HG02610 (cell line): ENCODE data around the gene NEMF.
"Not testable (repeated sequence)": the region's sequence is repeated elsewhere in the genome, so short reads cannot be mapped to it uniquely, and the experiment has no call there.

Source experiments
- ATAC-seq: cut with Tn5 transposase; IDR thresholded peaks from one replicate; pipeline ENCODE4 v1.9.1; 2021; ENCODE audit warnings: mild to moderate bottlenecking, moderate library complexity; ENCODE audit not compliant: unreplicated experiment

NEMF gene

GRCh38 chr14:49879646-49880204, 27.1 kb upstream of the NEMF start:
- ATAC-seq = peak; percentile 86

- ATAC-seq = no peak
These were observed 24.1 kb upstream of the NEMF start for GRCh38 chr14:49876563-49877127.

GRCh38 chr14:49875640-49876198, 23.1 kb upstream of the NEMF start:
- ATAC-seq = no peak

GRCh38 chr14:49873548-49873947, 21.0 kb upstream of the NEMF start:
- not testable (repeated sequence) for ATAC-seq

- ATAC-seq = no peak
These were observed 18.3 kb upstream of the NEMF start for GRCh38 chr14:49870908-49871307.

GRCh38 chr14:49868720-49869114, 16.1 kb upstream of the NEMF start:
- ATAC-seq = no peak

- ATAC-seq = peak; percentile 81
These were observed 15.5 kb upstream of the NEMF start for GRCh38 chr14:49867831-49868719.

GRCh38 chr14:49865431-49865859, 12.9 kb upstream of the NEMF start:
- no peak for ATAC-seq

- no peak for ATAC-seq
These were observed 11.1 kb upstream of the NEMF start for GRCh38 chr14:49863487-49864281.

- peak; percentile 8 for ATAC-seq
These were observed 9.6 kb upstream of the NEMF start for GRCh38 chr14:49862089-49862673.

GRCh38 chr14:49861699-49862088, 9.1 kb upstream of the NEMF start:
- ATAC-seq = peak; percentile 20

GRCh38 chr14:49860988-49861698, 8.6 kb upstream of the NEMF start:
- no peak for ATAC-seq

GRCh38 chr14:49858383-49858782, 5.8 kb upstream of the NEMF start:
- no peak for ATAC-seq

- ATAC-seq = no peak
These were observed 4.9 kb upstream of the NEMF start for GRCh38 chr14:49857427-49858003.

- no peak for ATAC-seq
These were observed 1.2 kb upstream of the NEMF start for GRCh38 chr14:49853572-49854375.

- ATAC-seq = no peak
These were observed 530 bp upstream of the NEMF start for GRCh38 chr14:49853158-49853477.

- no peak for ATAC-seq
These were observed 775 bp downstream of the NEMF start for GRCh38 chr14:49851813-49852212.

- no peak for ATAC-seq
These were observed 3.3 kb downstream of the NEMF start for GRCh38 chr14:49849213-49849847.
